IPS DF 6.9 (cell line): ENCODE results near the gene GDF10.

Experiments
- DNase-seq: peaks from one replicate; pipeline ENCODE4 v3.0.0-alpha.2; 2013; ENCODE audit warnings: low read depth, low spot score
- H3K27ac ChIP-seq: one replicate; pipeline ENCODE4 v1.5.1; 2013; ENCODE audit warnings: low read length, control low read depth
- H3K27me3 ChIP-seq: 2 replicates; pipeline ENCODE4 v1.6.1; 2013; ENCODE audit warnings: mild to moderate bottlenecking, low read length; ENCODE audit not compliant: control insufficient read depth, insufficient read depth
- H3K36me3 ChIP-seq: 2 replicates; pipeline ENCODE4 v1.6.1; 2013; ENCODE audit warnings: low read length; ENCODE audit not compliant: control insufficient read depth, insufficient read depth
- H3K4me1 ChIP-seq: 2 replicates; pipeline ENCODE4 v1.6.1; 2013; ENCODE audit warnings: low read length; ENCODE audit not compliant: control insufficient read depth, insufficient read depth
- H3K4me3 ChIP-seq: 2 replicates; pipeline ENCODE4 v1.5.1; 2013; ENCODE audit warnings: mild to moderate bottlenecking, low read length
- H3K9me3 ChIP-seq: 2 replicates; pipeline ENCODE4 v1.6.1; 2013; ENCODE audit warnings: low read length, inconsistent platforms; ENCODE audit not compliant: control insufficient read depth, insufficient read depth
- WGBS: extraction: QIAGEN DNeasy Blood & Tissue Kit; methylation state at CpG from one replicate; pipeline ENCODE4 v1.1.7; 2013; ENCODE audit warnings: mixed read lengths, missing lambda C conversion rate; ENCODE audit not compliant: insufficient read length, insufficient coverage; 5-methylcytosine and 5-hydroxymethylcytosine counted together

GDF10 gene, protein sequence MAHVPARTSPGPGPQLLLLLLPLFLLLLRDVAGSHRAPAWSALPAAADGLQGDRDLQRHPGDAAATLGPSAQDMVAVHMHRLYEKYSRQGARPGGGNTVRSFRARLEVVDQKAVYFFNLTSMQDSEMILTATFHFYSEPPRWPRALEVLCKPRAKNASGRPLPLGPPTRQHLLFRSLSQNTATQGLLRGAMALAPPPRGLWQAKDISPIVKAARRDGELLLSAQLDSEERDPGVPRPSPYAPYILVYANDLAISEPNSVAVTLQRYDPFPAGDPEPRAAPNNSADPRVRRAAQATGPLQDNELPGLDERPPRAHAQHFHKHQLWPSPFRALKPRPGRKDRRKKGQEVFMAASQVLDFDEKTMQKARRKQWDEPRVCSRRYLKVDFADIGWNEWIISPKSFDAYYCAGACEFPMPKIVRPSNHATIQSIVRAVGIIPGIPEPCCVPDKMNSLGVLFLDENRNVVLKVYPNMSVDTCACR

DNA sequence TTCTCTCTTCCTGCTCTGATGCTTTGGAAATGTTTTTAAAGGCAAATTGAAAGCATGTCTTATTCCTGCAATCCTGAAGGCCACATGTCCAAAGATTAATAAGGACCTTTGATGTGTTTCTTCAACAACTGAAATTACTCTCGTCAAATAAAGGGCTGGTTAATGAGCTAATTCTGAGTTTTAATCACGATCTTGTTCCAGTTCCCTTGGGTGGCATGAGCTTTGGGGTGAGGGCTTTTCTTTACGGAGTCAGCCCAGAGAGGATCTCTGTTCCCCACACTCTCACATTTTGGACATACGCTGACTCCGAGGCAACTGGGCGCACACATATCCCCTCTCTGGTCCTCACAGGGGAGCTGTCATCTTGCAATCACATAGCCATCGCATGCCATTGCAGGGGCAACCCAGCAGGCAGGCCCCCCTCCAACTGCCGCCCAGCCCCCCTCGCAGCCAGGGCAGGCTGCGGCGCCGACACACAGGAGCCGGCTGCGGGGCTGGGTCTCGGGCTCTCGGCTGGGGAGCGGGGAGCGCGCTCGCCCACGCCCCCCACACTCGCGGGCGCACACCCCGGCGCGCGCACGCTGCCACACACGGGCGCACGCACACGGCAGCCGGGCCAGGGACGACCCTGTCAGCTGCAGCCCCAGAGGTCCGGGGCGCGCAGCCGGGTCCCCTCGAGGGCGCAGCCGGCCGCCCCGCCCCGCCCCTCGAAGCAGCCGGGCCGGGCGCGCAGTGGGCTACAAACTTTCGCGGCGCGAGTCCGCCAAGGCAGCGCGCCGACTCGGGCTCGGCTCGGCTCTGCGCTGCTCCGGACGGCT, at the start of gene GDF10:
Gene GDF10, plus strand, starts transcription at position 587 of the 818 bp plus-strand sequence. CDS start 455 bp downstream, outside the sequence.
- H3K27ac ChIP-seq = no peak within 1 kb of the TSS
- no peaks in the 10 kb centered on the region for H3K36me3 ChIP-seq
- no peaks in the 10 kb centered on the region for H3K4me1 ChIP-seq
- DNase-seq = no peak
- WGBS = no CpG with 5 or more reads among the region's 64 CpGs
- H3K9me3 ChIP-seq = no peaks in the 10 kb centered on the region
- H3K4me3 ChIP-seq = peak within 1 kb of the TSS; percentile 32; the same call in 1 of the 2 replicates
- peaks cover 19% of the 10 kb centered on the region for H3K27me3 ChIP-seq

DNA sequence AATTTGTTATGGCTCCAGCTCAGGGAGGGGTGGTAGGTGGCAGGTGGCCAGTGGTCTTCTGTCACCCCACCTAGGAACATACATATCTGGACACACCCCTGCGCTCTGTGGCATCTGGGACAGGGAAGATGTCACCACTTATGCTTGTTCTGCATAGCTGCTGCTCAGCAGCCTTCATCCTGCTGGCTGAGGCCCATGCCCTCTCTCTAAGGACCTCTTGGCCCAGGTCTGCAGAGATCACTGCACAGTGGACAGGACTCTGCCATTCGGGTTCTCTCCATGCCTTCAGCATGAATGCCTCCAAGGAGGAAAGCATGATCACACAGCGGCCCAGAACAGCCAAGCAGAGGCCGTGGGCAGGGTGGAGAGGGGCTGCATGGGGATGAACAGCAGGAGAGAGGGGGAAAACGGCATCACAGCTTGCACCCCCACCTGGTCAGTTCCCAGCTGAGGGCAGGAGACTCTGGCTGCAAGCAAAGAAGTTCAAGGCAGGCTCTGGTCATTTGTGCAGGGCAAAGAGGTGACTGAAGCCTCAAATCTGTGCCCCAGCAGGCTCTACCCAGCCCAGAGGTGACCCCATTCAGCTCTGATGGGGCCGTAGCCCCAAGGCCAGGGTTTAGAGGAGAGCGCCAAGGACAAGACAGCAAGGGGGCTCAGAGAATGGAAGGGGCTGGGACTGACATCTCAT, 47.8 kb upstream of the GDF10 start:
- Histone ChIP-seq H3K4me3 (no peak overlapping the region), H3K36me3 (no peaks in the 10 kb centered on the region), H3K9me3 (no peaks in the 10 kb centered on the region; the same call in 1 of the 2 replicates), H3K27ac (no peak overlapping the region), H3K27me3 (no peaks in the 10 kb centered on the region), H3K4me1 (no peaks in the 10 kb centered on the region)
- no CpG with 5 or more reads among the region's 7 CpGs for WGBS
- no peak for DNase-seq

DNA sequence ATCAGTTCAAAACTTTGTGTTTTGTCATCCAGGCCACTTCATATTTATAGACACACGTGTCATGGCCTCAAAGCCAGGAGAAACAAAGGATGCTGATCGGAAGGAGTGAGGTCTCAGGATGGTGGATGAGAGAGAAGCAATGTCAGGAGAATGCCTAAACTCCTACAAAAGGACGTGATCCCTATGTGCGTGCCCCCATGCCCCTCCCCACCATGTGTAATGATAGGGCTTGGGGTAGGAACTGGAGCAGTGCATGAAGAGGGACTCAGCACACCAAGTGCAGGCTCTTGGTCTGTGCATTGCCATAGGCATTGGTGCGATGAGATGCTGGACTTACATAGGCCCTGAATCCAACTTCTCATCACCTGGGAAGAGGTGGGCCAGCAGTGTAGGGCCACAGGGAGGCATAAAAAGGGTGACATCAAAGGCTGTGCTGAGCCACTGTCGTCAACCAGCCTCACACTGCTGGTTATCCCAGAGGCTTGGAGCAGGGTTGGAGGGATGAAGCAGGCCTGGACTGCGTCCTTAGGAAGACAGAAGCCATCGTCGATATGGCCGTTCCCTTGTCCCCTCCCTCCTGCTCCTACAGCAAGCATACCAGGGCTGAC, 46.9 kb upstream of the GDF10 start:
- H3K27ac ChIP-seq = no peak overlapping the region

DNA sequence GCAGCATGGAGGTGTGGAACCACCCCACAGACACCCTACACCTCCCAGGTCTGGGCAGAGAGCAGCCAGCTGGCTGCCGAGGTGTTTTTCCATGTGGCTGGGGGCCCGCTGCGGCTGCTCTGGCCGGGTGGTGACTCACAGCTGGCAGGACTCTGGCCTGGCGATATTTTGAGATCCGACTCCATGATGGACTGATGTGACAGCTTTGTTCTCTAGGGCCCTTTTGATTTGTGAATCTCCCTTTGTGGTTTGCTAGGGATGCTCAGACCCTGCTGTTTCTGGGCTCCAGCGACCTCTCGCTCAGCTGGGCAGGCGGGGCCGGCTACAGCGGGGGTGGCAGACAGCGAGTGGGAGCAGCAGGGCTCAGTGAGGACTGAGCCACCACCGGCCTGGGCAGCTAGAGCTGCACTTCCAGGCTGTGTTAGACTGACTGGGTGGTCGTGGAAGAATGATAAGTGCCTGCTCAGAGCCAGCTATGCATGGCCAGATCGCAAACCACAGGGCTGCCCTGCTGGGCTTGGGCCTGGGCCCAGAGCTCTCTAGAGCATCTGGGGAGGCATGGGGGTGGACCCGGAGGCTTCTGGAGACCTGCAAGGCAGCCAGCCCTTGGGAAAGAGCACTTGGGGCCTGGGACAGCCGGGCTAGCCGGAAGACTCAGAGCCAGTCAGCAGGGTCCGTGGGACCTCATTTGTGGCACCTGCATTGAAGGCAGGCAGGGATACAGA, 46.2 kb upstream of the GDF10 start:
- no peak overlapping the region for H3K27ac ChIP-seq
- H3K4me3 ChIP-seq = no peak overlapping the region
- H3K9me3 ChIP-seq = no peaks in the 10 kb centered on the region; the same call in 1 of the 2 replicates
- no peak for DNase-seq
- no peaks in the 10 kb centered on the region for H3K27me3 ChIP-seq
- no peaks in the 10 kb centered on the region for H3K4me1 ChIP-seq
- no peaks in the 10 kb centered on the region for H3K36me3 ChIP-seq
- no CpG with 5 or more reads among the region's 19 CpGs for WGBS

More for the DNA sequence above, 46.9 kb upstream of the GDF10 start:
- Histone ChIP-seq H3K36me3 (no peaks in the 10 kb centered on the region), H3K4me3 (no peak overlapping the region), H3K9me3 (no peaks in the 10 kb centered on the region; the same call in 1 of the 2 replicates), H3K27me3 (no peaks in the 10 kb centered on the region), H3K4me1 (no peaks in the 10 kb centered on the region)
- DNase-seq = no peak
- WGBS = no CpG with 5 or more reads among the region's 10 CpGs

DNA sequence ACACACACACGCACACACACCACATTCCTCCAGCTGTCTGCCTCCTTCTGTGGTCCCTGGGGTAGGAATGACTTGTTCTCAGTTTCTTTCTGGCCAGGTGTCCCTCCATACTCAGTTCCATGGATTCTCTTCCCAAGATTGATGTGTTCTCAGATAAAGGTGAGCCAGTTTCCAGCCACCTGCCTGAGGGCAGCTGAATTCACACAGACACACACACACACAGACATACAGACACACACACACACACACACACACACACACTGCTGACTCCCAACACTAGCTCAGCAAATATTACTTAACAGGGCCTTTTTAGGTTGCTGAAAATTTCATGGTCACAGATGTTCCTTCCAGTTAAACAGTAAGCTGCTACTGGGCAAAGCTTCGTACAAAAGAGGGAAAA, 45.4 kb upstream of the GDF10 start:
- no peaks in the 10 kb centered on the region for H3K4me1 ChIP-seq
- no CpG with 5 or more reads among the region's 2 CpGs for WGBS
- H3K27me3 ChIP-seq = no peaks in the 10 kb centered on the region
- H3K27ac ChIP-seq = no peak overlapping the region
- no peaks in the 10 kb centered on the region; the same call in 1 of the 2 replicates for H3K9me3 ChIP-seq
- H3K4me3 ChIP-seq = no peak overlapping the region
- DNase-seq = no peak
- no peaks in the 10 kb centered on the region for H3K36me3 ChIP-seq

DNA sequence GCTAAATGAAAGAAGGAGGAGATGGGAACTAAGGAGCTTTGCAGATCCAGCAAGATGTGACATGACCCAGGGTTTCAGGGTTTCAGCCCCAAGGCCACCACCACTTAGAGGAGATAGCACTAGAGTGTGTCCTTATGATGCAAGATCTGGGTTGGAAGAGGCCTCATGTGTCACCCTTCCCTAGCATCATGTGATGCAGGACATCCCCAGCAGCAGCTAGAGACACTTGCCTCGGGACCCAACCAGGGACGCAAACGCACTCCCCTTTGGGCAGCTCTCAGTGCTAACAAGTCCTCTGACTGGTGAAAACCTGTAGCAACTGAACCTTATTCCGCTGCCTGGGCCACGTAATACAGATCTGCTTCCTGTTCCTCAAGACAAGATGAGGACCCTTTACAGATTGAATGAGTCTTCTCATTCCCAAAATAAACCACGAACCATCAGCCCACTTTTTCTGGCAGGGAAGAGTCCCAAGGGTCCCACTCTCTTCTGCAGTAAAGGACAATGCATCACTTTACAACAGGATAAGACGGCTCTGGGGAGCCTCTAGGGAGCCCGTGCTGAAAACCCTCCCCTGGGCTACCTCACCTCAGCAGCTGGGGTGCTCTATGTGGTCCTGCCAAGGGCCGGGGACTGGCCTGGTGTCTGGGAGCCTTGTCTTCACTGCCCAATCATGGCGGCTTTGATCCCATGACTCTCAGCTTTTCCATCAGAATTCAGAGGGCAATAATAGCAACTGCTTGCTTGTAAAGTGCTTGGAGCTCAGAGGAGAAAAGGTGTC, 44.8 kb upstream of the GDF10 start:
- Histone ChIP-seq H3K4me3 (no peak overlapping the region), H3K27me3 (no peaks in the 10 kb centered on the region), H3K9me3 (no peaks in the 10 kb centered on the region; the same call in 1 of the 2 replicates), H3K27ac (no peak overlapping the region), H3K4me1 (no peaks in the 10 kb centered on the region), H3K36me3 (no peaks in the 10 kb centered on the region)
- no CpG with 5 or more reads among the region's 10 CpGs for WGBS
- no peak for DNase-seq

DNA sequence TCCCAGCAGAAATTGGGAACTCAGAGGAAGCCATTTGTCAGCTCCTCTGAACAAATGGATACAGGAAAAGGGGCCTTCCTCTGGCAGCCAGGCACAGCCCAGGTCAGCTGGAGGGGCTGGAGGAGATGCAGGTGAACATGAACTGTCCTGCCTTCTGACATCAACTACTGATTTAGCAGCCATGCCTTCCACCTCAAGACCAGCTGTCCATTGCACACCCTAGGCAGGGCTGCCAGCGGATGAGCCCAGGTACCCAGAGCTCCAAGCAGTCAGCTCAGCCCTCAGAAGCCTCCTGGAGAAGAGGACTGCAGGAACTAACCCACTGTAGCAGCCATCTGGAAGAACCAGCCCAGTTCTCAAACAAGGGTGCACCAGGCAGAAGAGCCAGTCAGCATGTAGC, 44.1 kb upstream of the GDF10 start:
- no CpG with 5 or more reads among the region's 1 CpG for WGBS
- Histone ChIP-seq H3K27me3 (no peaks in the 10 kb centered on the region), H3K4me1 (no peaks in the 10 kb centered on the region), H3K4me3 (no peak overlapping the region; the same call in 1 of the 2 replicates), H3K27ac (no peak overlapping the region), H3K9me3 (no peaks in the 10 kb centered on the region; the same call in 1 of the 2 replicates), H3K36me3 (no peaks in the 10 kb centered on the region)
- no peak for DNase-seq

DNA sequence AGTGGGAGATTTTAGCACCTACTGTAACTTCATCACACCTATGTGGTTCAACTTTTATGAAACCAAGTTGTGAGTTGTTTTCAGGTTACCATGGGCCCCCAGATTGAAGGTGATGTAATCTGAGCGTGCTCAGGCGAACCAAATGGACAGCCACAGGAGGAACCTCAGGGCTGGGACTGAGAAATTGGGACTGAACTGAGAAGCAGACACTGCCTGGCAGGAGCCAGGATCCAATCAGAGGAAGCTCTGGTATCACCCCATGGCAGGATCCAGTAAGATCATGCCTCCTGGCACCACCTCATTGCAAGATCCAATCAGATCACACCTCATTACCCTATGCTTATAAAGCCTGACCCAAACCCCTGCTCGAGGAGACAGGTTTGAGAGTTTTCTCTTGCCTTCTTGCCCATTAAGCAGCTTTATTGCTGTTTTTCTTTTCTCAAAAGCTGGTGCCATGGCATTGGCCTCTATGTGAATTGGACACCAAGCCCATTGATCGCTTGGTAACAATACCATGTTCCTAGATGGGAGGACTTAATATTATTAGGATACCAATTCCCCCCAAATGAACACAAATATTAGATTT, 43.2 kb upstream of the GDF10 start:
- DNase-seq = no peak
- no peaks in the 10 kb centered on the region for H3K27me3 ChIP-seq
- no peak overlapping the region for H3K4me3 ChIP-seq
- H3K9me3 ChIP-seq = no peaks in the 10 kb centered on the region; the same call in 1 of the 2 replicates
- no peaks in the 10 kb centered on the region for H3K4me1 ChIP-seq
- H3K27ac ChIP-seq = no peak overlapping the region
- H3K36me3 ChIP-seq = no peaks in the 10 kb centered on the region
- WGBS = no CpG with 5 or more reads among the region's 4 CpGs
